ENCODE measurements around the gene KISS1R.
"Not testable (repeated sequence)": the region's sequence is repeated elsewhere in the genome, so short reads cannot be mapped to it uniquely, and the experiment has no call there.

Gene KISS1R

DNA sequence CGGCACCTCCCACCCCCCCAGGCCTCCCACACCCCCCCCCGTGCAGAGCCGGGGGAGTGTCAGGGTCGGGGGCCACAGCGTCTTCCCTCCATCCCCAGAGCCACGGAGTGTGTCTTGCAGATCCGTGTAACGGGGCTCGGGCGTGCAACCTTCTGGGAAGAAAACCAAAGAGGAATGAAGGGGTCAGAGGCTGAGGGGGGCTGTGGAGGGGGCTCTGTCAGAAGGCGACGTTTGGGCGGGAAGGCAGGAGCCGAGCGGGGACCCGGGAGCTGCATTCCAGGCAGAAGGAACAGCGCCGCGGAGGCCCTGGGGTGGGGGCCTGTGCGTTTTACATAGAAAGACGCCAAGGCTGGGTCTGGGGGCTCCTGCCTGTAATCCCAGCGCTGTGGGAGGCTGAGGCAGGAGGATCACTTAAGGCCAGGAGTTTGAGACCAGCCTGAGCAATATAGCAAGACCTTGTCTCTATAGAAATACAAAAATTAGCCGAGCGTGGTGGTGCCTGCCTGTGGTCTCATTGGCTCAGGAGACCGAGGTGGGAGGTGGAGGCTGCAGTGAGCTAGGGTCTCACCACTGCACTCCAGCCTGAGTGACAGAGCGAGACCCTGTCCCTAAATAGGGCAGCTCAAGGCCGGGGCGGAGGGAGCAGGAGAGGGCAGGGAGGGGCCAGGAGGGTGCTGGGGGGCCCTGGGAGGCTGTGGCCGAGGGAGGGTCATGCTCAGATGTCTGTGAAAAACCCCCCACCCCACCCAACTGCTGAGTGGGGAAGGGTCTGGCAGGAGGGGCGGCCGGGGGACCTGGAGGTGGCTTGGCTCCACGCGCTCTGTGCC lies 36.5 kb downstream of the KISS1R start:
- DNase-seq (ENCODE audit: low read depth), result no peak

DNA sequence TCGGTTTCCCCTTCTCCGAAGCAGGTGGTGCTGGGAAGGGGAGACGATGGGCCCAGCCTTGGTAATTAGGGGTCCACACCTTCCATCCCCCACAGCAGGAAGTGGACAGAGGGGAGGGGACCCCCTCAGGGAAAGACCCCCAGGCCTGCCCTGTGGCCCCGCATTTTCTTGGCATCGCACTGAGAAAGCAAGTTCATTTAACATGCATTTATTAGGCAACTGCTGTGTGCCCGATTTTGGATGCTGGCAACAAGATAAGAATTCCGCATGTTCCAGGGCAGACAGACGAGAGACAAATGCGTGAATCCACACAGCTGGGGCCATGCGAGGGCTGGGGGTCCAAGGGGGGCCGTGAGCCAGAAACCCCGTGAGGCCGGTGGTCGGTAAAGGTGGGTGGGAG lies 37.1 kb downstream of the KISS1R start:
- no peak for DNase-seq (ENCODE audit: low read depth)

DNA sequence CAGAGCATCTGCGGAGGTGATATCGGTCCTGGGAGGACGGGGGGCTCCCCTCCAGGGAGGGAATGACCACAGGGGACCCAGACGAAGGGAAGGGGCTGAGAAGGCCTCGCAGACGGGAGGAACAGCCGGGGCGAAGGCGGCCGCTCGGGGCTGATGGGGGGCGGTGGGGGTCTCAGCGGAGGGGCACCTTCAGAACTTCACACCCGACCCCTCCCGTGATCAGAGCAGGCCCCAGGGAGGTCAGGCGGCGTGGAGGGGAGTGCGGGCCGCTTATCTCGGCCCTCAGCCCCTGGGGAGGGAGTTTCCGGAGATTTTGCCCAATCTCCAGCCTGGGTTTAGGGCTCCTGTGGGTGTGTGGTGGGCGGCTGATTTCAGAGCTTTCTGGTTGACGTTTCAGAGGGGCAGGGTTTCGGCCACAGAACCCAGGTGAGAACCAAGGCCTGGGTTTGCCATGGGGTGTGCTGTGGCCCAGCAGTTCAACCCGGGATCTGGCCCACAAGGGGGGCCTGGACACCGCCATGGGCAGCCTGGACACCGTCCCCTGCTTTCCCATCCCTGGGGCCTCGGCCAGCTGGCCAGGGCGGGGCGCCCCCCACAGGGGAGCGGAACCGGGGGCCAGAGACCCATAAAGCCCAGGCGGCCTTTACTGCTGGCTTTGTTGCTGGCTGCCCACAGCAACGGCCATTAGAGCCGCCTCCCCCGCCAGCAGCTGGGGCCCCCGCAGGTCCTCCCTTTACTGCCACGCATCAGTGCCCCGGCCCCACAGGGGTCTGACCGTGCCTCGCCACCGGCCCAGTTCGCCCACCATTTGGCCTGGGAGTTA lies 37.8 kb downstream of the KISS1R start:
- no peak for DNase-seq (ENCODE audit: low read depth)

DNA sequence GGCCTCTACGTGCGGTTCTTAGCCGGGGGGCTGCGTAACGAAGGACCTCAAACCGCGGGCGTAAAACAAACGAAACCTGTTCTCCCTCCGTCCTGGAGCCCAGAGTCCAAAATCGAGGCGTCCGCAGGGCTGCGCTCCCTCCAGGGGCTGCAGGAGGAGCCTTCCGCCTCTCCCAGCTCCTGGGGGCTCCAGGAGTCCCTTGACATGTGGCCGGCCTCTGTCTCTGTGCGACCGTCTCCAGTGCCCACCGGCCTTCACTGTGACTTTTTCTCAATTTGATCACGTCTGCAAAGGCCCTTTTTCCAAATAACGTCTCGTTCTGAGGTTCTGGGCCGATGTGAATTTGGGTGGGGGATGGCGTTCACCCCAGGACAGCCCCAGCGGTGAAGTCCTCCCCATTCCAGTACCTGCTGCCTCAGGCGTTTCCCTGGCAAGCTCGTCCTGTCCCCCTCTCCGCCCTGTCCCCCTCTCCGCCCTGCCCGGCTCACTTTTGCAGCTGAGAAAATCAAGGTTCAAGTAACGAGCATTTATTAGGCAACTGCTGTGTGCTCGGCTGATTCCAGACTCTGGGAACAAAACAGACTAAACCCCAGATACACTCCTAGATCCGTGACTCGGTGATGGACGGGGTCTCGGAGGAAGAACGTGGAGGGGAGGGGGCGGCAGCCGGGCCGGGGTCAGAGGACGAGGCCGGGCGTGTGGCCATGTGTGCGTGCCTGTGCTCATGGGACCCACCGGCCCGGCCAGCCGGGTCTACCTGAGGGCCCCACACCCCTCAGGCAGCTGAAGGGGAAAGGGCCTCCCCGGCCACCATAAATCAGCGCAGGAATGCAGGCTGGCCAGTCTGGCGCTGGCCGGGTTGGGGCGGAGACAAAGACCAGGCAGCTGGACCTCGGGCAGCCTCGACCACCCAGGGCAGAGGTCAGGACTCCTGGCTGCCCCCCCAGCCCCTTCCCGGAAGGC lies 39.0 kb downstream of the KISS1R start:
- no peak for DNase-seq (ENCODE audit: low read depth)

DNA sequence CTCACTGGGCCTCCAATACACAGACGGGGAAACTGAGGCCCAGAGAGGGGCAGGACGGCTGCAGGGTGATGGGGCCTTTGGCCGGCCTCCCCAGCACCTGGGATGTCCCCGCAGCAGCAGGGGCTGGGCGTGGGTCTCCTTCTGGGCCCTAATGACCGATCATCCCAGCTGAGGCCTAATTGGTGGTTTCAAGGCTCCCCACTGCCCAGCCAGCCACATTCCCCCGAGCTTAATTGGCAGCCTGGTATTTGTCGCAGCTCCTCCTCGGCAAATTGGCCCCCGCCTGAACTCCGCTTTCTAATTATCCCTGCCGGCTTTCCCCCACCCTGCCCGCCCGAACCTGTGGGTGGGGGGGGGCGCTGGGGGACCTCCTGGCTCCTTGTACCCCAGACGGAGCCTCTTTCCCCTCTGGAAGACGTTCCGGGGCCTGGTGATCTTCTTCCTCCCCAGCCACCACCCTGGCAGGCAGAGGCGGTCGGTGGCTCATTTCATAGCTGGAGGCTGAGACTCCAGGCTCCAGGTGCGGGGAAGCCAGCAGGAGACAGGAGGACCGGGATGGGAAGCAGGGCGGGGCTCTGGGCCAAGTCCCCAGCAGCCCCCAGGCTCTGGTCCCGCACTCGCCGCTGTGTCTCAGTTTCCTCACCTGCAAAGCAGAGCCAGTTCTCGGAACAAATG lies 39.8 kb downstream of the KISS1R start:
- DNase-seq (ENCODE audit: low read depth), result peak; percentile 28

DNA sequence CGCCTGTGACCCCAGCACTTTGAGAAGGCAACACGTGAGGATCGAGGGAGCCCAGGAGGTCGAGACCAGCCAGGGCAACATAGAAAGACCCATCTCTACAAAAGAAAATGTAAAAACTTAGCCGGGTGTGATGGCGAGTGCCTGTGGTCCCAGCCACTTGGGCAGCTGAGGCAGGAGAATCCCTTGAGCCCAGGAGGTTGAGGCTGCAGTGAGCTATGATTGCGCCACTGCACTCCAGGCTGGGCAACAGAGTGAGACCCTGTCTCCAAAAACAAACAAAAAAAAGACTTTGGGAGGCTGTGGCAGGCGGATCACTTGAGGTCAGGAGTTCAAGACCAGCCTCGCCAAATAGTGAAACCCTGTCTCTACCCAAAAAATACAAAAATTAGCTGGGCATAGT lies 40.4 kb downstream of the KISS1R start:
- DNase-seq (ENCODE audit: low read depth), result not testable (repeated sequence)

DNA sequence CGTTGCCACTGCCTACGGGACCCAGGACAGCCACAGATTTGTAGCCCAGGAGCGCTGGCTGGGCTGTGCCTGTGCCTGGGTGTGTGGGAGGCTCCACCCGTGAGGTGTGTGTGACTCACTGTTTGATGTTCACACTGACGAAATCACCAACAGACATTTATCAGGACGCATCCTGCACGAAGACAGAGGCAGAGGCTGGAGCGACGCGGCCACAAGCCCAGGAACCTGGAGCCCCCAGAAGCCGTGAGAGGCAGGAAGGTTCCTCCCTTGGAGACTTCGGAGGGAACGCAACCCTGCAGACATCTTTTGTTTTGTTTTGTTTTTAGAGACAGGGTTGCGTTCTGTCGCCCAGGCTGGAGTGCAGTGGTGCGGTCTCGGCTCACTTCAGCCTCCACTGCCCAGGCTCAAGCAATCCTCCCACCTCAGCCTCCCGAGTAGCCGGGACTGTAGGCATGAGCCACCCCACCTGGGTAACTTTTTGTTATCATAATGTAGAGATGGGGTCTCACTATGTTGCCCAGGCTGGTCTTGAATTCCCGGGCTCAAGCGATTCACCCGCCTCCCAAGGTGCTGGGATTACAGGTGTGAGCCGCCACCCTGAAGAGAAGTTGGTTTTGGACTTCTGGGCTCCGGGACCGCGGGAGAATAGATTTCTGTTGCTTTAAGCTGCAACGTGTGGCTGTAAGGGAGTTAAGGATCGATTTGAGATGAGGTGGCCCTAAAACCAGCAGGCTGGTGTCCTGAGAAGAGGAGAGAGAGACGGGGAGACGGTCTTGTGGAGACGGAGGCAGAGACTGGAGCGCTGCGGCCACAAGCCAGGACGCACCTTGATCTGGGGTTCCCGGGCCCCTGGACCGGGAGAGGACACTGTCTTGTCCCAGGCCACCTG lies 42.1 kb downstream of the KISS1R start:
- no peak for DNase-seq (ENCODE audit: low read depth)

DNA sequence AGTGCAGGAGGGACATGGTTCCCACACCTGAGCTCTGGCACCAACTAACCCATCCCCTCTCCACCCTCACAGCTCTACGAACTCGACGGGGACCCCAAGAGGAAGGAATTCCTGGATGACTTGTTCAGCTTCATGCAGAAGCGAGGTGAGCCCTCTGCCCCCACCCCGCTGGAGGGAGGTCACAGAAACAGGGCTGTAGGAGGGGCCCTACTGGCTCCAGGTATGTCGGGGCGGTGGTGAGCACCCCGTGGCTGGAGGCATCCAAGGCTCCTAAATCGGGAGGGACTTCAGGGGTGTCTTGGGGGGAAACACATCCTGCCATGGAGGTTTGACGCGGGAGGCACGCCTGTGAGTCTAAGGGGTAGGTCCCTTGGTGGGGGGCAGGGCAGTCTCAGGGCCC lies 42.9 kb downstream of the KISS1R start:
- DNase-seq (ENCODE audit: low read depth), result no peak

DNA sequence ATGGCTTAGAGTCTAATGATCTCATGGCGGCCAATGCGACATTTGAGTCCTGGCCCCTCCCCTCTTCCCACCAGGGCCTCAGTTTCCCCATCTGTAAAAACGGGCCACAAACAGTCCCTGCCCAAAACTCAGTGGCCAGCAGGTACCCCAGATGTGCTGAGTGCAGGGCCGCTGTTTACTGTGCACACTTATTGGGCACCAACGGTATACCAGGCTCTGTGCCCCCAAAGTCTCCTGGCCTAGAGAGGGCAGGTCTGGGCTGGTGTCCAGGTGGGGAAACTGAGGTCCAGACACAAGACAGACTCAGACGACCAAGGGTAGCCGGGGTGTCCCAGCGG lies 43.4 kb downstream of the KISS1R start:
- no peak for DNase-seq (ENCODE audit: low read depth)

DNA sequence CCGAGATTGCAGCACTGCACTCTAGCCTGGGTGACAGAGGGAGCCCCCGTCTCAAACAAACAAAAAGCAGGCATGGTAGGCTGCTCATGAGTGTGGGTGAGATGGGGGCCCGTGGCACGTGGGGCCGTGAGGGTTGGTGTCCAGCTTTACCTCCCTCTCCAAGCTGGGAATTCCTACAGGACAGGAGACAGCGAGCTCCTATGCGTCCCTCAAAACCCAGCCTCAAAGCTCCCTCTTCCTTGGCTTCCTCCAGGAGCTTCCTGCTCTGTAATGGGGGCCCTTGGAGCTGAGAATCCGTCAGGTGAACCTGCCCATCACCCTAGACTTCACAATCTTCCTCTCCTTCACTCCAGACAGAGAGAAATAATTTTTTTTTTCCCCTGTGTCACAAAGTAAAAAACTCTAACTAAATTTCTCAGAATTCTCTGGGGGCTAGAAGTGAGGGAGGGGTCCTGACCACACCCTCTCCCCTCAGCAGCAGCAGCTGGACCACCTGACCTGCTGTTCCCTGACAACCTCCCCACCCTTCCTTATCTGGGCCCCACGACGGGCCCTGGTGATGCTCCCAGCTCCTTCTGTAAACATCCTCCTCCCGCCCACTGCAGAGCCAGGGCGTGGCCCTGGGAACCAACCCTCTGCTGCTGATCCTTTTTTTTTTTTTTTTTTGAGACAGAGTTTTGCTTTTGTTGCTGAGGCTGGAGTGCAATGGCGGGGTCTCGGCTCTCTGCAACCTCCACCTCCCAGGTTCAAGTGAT lies 44.9 kb downstream of the KISS1R start:
- no peak for DNase-seq (ENCODE audit: low read depth)

DNA sequence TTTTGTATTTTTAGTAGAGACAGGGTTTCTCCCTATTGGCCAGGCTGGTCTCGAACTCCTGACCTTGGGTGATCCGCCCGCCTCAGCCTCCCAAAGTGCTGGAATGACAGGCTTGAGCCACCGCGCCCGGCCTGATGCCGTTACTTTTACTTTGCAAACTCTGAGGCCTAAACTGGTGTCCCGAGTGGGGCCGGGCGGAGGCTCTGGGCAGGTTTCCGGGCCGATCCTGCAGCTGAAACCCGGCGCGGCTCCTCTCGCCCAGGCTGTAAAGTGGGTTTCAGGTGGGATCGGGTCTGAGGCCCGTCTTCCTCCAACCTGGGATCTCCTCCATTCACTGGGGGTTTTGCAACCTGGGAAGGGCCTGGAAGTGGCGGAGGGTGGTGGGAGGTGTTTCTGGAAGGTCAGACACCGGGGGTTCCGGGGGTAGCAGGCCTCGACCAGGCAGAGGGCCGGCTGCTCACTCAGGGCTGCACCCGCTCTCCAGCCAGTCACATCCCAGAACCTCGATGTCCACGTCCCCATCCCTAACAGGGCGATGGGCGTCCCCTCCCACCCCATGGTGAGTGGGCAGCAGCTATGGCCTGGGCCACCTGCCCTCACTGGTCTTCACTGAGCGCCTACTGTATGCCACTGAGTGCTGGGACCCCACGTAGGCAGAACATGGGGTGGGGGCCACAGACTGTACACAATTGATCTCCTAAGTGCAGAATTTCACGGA lies 45.7 kb downstream of the KISS1R start:
- no peak for DNase-seq (ENCODE audit: low read depth)

DNA sequence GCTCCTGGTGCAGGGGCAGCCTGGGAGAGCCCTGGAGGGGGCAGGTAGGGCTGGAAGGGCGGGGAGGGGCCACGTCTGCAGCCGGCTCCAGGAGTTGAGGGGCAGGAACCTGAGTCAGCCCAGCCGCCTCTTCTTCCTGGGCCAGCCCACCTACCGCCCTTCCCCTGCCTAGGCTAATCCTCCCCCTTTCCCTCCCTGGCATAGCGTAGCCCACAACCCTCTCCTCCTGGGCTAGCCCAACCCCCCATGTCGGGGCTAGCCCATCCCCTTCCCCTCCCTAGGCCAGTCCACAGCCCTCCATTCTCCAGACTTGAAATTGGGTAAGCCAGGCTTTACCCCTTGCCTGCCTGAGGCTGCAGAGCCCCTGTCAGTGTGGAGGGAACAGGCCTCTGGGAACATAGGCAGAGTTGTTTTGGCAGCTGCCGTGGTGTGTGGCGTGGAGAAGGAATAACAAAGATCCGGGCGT lies 46.4 kb downstream of the KISS1R start:
- no peak for DNase-seq (ENCODE audit: low read depth)

DNA sequence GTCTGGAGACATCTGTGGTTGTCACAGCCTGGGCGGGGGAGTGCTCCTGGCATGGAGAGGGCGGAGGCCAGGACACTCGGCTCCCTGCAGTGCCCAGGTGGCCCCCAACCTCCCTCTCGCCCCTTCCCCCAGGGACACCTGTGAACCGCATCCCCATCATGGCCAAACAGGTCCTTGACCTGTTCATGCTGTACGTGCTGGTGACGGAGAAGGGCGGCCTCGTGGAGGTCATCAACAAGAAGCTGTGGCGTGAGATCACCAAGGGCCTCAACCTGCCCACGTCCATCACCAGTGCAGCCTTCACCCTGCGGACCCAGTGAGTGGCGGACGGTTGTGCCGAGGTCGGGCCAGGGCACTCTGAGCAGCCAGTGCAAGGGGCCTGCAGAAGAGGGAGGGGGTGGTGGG lies 47.0 kb downstream of the KISS1R start:
- no peak for DNase-seq (ENCODE audit: low read depth)

DNA sequence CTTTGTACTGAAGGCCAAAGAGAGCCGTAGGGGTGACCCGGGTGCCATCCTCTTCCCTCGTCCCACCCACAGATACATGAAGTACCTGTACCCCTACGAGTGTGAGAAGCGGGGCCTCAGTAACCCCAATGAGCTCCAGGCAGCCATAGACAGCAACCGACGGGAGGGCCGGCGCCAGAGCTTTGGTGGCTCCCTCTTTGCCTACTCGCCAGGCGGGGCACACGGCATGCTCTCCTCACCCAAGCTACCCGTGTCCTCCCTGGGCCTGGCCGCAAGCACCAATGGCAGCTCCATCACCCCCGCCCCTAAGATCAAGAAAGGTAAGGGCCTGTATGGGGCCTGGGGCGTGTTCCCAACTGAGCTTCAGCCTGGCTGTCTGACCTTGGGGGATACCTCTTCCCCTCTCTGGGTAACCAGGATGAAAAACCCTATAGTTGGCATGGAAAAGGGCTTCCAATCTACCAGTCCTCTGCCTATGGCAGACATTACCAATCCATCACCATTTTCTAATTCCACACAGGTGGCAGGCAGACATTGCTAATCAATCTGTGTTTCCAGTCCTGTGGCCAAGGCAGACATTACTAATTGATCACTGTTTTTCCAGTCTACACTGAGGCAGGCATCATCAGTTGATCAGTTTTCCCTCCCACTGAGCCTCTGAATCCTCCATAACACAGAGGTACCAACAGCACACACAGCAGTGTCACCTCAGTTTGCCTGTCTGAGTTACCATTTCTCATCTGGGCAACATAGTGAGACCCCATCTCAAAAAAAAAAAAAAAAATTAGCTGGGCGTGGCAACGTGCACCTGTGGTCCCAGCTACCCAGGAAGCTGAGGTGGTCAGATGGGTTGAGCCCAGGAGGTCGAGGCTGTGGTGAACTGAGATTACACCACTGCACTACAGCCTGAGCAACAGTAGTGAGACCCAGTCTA lies 47.9 kb downstream of the KISS1R start:
- DNase-seq (ENCODE audit: low read depth), result no peak

DNA sequence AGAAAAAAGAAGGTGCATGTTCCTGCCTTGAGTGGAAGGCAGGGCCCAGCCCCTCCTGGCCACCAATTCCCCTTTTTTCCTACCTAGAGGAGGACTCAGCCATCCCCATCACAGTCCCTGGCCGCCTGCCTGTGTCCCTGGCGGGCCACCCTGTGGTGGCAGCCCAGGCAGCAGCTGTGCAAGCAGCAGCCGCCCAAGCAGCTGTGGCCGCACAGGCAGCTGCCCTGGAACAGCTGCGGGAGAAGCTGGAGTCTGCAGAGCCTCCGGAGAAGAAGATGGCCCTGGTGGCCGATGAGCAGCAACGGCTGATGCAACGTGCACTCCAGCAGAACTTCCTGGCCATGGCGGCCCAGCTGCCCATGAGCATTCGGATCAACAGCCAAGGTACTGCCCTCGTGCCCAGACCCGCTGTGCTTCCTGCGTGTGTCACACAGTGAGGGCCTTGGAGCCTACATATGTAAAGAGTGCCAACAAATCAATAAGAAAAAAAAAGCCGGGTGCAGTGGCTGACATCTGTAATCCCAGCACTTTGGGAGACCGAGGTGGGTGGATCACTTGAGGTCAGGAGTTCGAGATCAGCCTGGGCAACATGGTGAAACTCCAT lies 49.5 kb downstream of the KISS1R start:
- DNase-seq (ENCODE audit: low read depth), result no peak
